Activated CD4-positive, alpha-beta memory T cell treated with anti-CD3 and anti-CD28 coated beads for 36 hours (primary cell): Measurements from ENCODE around the gene LRRC8C. TPM values are rescaled to one million over a fixed set of nuclear protein-coding genes. Genes with fewer than 3 reads are reported as not detected.
"Not testable (repeated sequence)": the region's sequence is repeated elsewhere in the genome, so short reads cannot be mapped to it uniquely, and the experiment has no call there.

Source experiments
- CTCF ChIA-PET: fragments of 350-600 bp; sonication (Branson Sonifier 250); formaldehyde crosslinking; loops from one replicate; lab custom pipeline; 2021; ENCODE audit warnings: antibody characterized with exemption, inconsistent platforms; lab: Charles Lee
- POLR2A ChIA-PET: fragments of 350-600 bp; sonication (Branson Sonifier 250); formaldehyde crosslinking; loops from one replicate; lab custom pipeline; 2021; ENCODE audit warnings: antibody characterized with exemption; lab: Charles Lee
- DNase-seq: peaks from one replicate; pipeline ENCODE4 v3.0.0-alpha.2; 2020
- H3K27ac Mint-ChIP-seq: one replicate; pipeline ENCODE4 v1.8.0; 2021; ENCODE audit warnings: mixed read lengths
- H3K27me3 Mint-ChIP-seq: one replicate; pipeline ENCODE4 v1.8.0; 2021; ENCODE audit warnings: mixed read lengths
- H3K36me3 Mint-ChIP-seq: one replicate; pipeline ENCODE4 v1.8.0; 2021; ENCODE audit warnings: mixed read lengths
- H3K4me1 Mint-ChIP-seq: one replicate; pipeline ENCODE4 v1.8.0; 2021; ENCODE audit warnings: low read depth, mixed read lengths
- H3K4me3 Mint-ChIP-seq: one replicate; pipeline ENCODE4 v1.8.0; 2021; ENCODE audit warnings: mild to moderate bottlenecking, mixed read lengths
- H3K9me3 Mint-ChIP-seq: one replicate; pipeline ENCODE4 v1.8.0; 2021; ENCODE audit warnings: mixed read lengths
- intact Hi-C: fragments of 100-400 bp; cut with micrococcal nuclease; formaldehyde crosslinking; loops from one replicate; pipeline ENCODE4 v1.15.1; 2023
- total RNA-seq, 2 experiments: library from RNA; stranded (reverse); gene quantifications; one replicate each; pipeline ENCODE4 v1.2.3, GENCODE V29; 2021

LRRC8C gene
- total RNA-seq, 2 experiments from 2014 or later, result 36.4 to 40.4 TPM

DNA sequence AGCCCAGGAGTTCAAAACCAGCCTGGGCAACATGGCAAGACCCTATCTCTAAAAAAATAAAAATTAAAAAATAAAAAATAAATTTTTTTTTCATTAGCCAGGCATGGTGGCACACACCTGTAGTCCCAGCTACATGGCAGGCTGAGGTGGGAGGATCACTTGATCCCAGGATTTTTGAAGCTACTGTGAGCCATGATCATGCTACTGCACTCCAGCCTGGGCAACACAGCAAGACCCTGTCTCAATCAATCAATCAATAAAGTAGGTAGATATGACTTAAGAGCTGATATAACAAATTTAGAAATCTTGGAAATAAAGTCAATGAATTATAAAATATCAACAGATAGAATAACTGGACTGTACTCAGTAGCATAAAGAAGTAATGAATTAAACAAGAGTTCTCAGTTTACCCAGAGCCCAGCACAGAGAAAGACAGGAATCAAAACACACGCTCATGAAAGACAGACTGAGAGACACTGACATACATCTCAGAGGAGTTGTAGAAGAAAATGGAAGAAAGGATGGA is 69.7 kb downstream of the LRRC8C start:
- Mint-ChIP-seq H3K4me1 (peaks cover 61% of the 10 kb centered on the region), H3K9me3 (peaks cover 5% of the 10 kb centered on the region), H3K27ac (peak overlapping the region; percentile 47), H3K36me3 (peaks cover 54% of the 10 kb centered on the region), H3K27me3 (no peaks in the 10 kb centered on the region), H3K4me3 (no peak overlapping the region)
- no peak for DNase-seq
- ChIA-PET CTCF (interaction anchor here (1.5 kb wide), 2 partner anchors 60 to 219 kb away, joined by 3 to 8 read pairs; no protein-coding TSS in a partner anchor), POLR2A (interaction anchor here (1.4 kb wide), 1 partner anchor 61 kb away, joined by 4 read pairs; no protein-coding TSS in a partner anchor)
- intact Hi-C loops, result no loop called here

DNA sequence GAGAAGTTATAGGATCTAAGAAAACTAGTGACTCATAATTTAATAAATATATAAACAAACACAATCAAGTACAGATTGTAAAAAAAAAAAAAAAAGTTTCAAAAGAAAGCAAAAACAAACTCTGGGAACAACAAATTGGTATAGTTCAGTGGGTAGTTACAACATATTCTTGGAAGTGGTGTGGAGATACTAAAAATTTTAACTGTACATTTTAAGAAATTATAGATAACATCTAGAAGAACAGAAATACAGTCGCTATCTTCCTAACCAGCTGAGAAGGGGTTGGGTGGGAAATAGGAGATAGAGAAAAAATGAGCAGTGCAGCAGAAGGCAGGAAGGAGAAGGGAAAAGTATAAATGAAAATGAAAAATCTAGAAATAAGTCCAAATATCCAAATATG is 70.5 kb downstream of the LRRC8C start:
- intact Hi-C loops, result no loop called here
- Mint-ChIP-seq H3K27ac (no peak overlapping the region), H3K4me1 (peaks cover 57% of the 10 kb centered on the region), H3K27me3 (no peaks in the 10 kb centered on the region), H3K4me3 (no peak overlapping the region), H3K9me3 (peaks cover 5% of the 10 kb centered on the region), H3K36me3 (peaks cover 55% of the 10 kb centered on the region)
- POLR2A ChIA-PET, result interaction anchor here (0.6 kb wide), 1 partner anchor 9 kb away, joined by 3 read pairs; no protein-coding TSS in a partner anchor
- CTCF ChIA-PET, result interaction anchor here (1.5 kb wide), 2 partner anchors 59 to 220 kb away, joined by 3 to 8 read pairs; no protein-coding TSS in a partner anchor
- DNase-seq, result no peak

DNA sequence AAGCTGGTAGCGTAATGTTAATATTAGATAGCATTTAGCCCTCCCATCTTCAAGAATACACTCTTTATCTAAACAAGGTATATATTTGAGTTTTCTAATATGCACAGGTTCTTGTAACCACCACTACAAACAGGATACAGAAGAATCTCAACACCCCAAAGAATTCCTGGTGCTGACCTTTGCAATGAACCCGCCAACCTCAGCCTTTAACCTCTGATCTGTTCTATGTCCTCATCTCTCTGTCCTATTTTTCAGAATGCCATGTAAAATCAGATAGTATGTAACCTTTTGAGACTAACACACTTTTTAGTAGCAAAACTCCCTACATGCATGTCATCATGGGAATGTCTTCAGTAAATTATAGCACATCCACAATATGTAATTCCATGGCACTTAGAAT is 71.1 kb downstream of the LRRC8C start:
- ChIA-PET POLR2A (no interaction called here), CTCF (no interaction called here)
- Mint-ChIP-seq H3K27ac (no peak overlapping the region), H3K4me1 (peaks cover 51% of the 10 kb centered on the region), H3K4me3 (no peak overlapping the region), H3K27me3 (no peaks in the 10 kb centered on the region), H3K36me3 (peaks cover 57% of the 10 kb centered on the region), H3K9me3 (peaks cover 5% of the 10 kb centered on the region)
- DNase-seq, result no peak
- intact Hi-C loops, result no loop called here

DNA sequence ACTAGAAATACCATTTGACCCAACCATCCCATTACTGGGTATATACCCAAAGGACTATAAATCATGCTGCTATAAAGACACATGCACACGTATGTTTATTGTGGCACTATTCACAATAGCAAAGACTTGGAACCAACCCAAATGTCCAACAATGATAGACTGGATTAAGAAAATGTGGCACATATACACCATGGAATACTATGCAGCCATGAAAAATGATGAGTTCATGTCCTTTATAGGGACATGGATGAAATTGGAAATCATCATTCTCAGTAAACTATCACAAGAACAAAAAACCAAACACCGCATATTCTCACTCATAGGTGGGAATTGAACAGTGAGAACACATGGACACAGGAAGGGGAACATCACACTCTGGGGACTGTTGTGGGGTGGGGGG is 72.0 kb downstream of the LRRC8C start:
- H3K9me3 Mint-ChIP-seq, H3K27me3 Mint-ChIP-seq, H3K27ac Mint-ChIP-seq, DNase-seq, POLR2A ChIA-PET, CTCF ChIA-PET, intact Hi-C loops, H3K4me3 Mint-ChIP-seq: not testable (repeated sequence)
- H3K36me3 Mint-ChIP-seq, result peaks cover 50% of the 10 kb centered on the region
- peaks cover 43% of the 10 kb centered on the region for H3K4me1 Mint-ChIP-seq

DNA sequence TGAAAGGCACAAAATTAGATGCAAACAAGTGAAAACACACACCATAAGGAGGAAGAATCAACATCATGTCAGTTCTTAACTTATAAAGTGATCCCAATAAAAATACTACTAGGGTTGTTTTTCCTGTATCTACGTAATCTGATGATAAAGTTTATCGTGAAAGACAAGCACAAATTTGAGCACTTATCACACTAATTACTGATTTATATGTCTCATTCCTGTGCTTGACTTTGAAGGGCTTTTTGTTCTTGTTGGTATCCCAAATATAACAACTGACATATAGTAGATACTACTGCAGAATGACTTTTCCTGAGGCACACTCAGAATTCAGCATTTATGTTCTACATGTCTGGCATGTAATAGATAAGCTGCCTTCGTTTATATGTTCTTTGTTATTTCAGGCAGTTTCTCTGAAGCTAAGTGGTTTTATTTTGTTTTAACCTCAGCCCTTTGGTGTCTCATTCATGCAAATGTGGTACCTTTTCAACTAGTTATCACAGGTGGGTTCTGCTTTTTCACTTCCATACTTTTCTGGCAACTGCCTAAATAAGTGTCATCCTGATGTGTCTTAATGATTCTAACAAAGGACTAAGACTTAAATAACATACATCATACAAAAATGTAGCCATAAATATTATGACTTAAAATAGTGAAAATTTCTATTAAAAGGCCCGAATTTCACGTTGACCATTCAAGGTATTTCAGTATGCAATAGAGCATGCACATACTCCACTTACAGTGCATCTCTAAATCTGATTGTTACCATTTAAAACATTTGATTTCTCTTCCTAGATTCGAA is 73.2 kb downstream of the LRRC8C start:
- Mint-ChIP-seq H3K27ac (no peak overlapping the region), H3K36me3 (peaks cover 47% of the 10 kb centered on the region), H3K4me3 (no peak overlapping the region), H3K27me3 (no peaks in the 10 kb centered on the region), H3K4me1 (peaks cover 39% of the 10 kb centered on the region), H3K9me3 (peaks cover 5% of the 10 kb centered on the region)
- intact Hi-C loops, result no loop called here
- DNase-seq, result no peak
- ChIA-PET CTCF (interaction anchor here (0.9 to 1.6 kb wide), 3 partner anchors 10 to 59 kb away, joined by 3 to 4 read pairs (median 4); no protein-coding TSS in a partner anchor), POLR2A (no interaction called here)

DNA sequence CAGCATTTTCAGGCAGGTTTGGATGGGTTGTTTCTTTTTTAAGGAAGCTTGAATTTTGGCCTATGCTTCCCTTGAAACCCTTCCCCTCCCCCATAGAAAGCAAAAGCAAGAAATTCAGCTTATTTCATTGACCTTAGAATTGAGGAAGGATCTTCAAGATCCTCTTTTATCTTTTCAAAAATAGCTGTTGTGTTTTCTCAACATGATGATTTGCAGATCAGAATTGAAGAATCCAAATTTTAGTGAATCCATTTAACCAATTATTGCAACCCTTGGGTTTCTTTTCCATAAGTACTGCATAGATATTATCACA is 73.7 kb downstream of the LRRC8C start:
- H3K4me3 Mint-ChIP-seq, result no peak overlapping the region
- peaks cover 38% of the 10 kb centered on the region for H3K4me1 Mint-ChIP-seq
- peaks cover 5% of the 10 kb centered on the region for H3K9me3 Mint-ChIP-seq
- ChIA-PET CTCF (interaction anchor here (0.9 to 1.6 kb wide), 3 partner anchors 11 to 59 kb away, joined by 3 to 4 read pairs (median 4); no protein-coding TSS in a partner anchor), POLR2A (interaction anchor here (0.8 kb wide), 1 partner anchor 15 kb away, joined by 3 read pairs; no protein-coding TSS in a partner anchor)
- H3K27me3 Mint-ChIP-seq, result no peaks in the 10 kb centered on the region
- peaks cover 46% of the 10 kb centered on the region for H3K36me3 Mint-ChIP-seq
- DNase-seq, result no peak
- H3K27ac Mint-ChIP-seq, result no peak overlapping the region
- intact Hi-C loops, result no loop called here

DNA sequence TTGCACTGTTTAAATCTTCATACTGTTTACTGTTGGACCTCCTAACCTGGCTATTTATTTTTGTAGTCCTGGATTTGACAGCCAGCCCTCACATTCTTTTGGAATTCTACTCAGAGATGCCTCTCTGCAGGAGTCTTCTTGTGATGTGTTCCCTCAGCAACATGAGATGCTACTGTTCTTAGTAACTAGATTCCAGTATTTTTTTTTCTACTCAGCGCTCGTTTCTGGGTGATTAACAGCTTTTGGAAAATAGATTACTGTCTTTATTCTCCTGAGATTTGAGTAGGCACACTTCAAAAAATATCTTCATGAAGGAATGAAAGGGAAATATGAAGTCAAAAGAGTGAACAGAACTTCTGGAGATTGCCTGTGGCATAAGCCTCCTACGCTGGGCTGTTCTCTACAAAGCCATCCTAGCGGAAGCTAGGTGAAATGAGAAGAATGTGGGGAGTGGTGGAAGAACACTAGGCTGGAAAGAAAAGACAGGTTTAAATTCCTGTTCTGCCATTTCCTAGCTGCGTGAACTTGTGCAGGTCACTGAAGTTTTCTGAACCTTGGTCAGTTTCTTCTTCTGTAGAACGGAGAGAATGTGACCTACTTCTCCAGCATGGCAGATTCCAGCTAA is 75.9 kb downstream of the LRRC8C start:
- intact Hi-C loops, result no loop called here
- Mint-ChIP-seq H3K36me3 (peaks cover 52% of the 10 kb centered on the region), H3K4me3 (no peak overlapping the region), H3K27ac (no peak overlapping the region), H3K4me1 (peaks cover 29% of the 10 kb centered on the region), H3K27me3 (no peaks in the 10 kb centered on the region), H3K9me3 (peaks cover 5% of the 10 kb centered on the region)
- ChIA-PET POLR2A (interaction anchor here (0.6 kb wide), 1 partner anchor 30 kb away, joined by 3 read pairs; no protein-coding TSS in a partner anchor), CTCF (no interaction called here)
- no peak for DNase-seq

DNA sequence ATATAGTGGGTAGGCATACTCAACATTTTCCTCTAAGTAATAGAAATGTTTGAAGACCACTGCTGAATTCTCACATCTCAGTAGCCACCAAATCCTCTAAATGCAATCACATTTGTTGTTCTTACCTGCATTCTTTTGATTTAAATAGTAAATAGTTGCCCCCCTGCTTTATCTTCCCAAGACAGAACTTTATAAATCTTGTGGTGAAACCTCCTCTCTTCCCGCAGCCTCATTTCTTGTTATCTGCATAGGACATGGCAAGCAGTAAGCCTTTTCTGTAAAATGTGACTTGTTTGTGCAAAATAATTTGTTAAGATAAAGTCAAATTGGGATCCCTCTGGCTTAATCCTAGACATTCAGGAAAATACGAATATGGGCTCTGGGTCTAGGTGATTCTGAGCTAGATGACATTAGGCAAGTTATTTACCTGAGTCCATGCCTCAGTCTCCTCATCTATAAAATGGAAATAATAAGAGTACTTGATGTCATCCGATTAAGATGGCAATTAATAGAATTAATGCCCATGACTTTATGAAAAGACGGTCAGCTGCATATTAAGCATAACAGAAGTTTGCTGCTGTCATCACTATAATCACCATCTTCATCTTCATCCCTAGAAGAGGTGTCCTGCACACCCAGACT is 77.7 kb downstream of the LRRC8C start:
- Mint-ChIP-seq H3K27me3 (no peaks in the 10 kb centered on the region), H3K27ac (no peak overlapping the region), H3K9me3 (no peaks in the 10 kb centered on the region), H3K4me1 (peaks cover 41% of the 10 kb centered on the region), H3K4me3 (no peak overlapping the region), H3K36me3 (peaks cover 59% of the 10 kb centered on the region)
- ChIA-PET CTCF (interaction anchor here (1.3 kb wide), 1 partner anchor 53 kb away, joined by 4 read pairs; no protein-coding TSS in a partner anchor), POLR2A (no interaction called here)
- intact Hi-C loops, result no loop called here
- DNase-seq, result no peak

DNA sequence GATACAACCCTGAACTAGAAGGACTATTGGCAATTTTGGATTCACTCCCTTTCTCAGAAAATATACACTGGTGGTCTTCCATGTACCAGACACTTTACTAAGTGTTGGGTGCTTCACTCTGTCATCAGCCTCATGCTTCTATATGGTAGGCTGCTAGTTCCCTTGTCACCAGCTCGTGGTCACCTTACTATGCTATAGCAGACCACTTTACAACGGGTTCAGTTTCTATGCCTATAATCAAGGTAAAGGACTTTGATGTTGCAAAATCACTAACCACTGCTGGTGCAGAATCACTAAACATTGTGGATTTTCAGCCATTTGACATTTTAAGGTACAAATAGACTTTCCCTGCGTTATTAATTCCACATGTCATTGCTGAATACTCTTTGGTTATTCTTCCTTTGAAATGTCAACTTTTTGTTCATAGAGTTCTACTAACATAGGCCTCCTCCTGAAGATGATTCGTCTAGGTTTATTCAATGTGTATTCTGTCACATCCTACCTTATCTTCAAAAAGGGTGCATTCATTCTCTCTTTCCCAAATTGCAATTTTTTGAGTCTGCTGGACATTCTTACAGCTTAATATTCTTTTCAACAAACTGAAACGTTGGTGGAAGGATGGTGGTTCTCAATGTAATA is 78.3 kb downstream of the LRRC8C start:
- no peak overlapping the region for H3K27ac Mint-ChIP-seq
- no peak overlapping the region for H3K4me3 Mint-ChIP-seq
- H3K9me3 Mint-ChIP-seq, result no peaks in the 10 kb centered on the region
- peaks cover 43% of the 10 kb centered on the region for H3K4me1 Mint-ChIP-seq
- DNase-seq, result no peak
- CTCF ChIA-PET, result interaction anchor here (1.3 kb wide), 1 partner anchor 52 kb away, joined by 4 read pairs; no protein-coding TSS in a partner anchor
- intact Hi-C loops, result no loop called here
- POLR2A ChIA-PET, result no interaction called here
- no peaks in the 10 kb centered on the region for H3K27me3 Mint-ChIP-seq
- peaks cover 61% of the 10 kb centered on the region for H3K36me3 Mint-ChIP-seq

DNA sequence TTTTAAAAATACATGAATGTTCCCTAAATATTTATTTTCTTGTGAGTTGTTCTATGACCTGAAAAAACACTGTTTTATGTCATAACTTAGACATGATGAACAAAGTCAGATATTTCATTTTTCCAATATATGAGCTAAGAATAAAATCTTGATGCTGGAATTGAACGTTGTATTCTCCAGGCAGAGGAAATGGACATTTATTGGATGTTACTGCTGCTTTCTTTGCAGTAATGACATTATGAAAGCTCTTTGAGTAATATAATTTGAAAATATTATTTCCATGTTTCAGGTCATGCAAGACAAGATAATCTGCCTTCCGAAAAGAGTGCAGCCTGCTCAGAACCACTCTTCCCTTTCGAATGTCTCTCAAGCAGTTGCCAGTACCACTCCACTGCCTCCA is 79.5 kb downstream of the LRRC8C start:
- intact Hi-C loops, result no loop called here
- peak overlapping the region; percentile 52 for H3K27ac Mint-ChIP-seq
- POLR2A ChIA-PET, result no interaction called here
- H3K4me3 Mint-ChIP-seq, result no peak overlapping the region
- DNase-seq, result no peak
- H3K36me3 Mint-ChIP-seq, result peaks cover 66% of the 10 kb centered on the region
- H3K4me1 Mint-ChIP-seq, result peaks cover 49% of the 10 kb centered on the region
- no peaks in the 10 kb centered on the region for H3K27me3 Mint-ChIP-seq
- H3K9me3 Mint-ChIP-seq, result no peaks in the 10 kb centered on the region
- CTCF ChIA-PET, result interaction anchor here (0.8 kb wide), 1 partner anchor 47 kb away, joined by 3 read pairs; no protein-coding TSS in a partner anchor

DNA sequence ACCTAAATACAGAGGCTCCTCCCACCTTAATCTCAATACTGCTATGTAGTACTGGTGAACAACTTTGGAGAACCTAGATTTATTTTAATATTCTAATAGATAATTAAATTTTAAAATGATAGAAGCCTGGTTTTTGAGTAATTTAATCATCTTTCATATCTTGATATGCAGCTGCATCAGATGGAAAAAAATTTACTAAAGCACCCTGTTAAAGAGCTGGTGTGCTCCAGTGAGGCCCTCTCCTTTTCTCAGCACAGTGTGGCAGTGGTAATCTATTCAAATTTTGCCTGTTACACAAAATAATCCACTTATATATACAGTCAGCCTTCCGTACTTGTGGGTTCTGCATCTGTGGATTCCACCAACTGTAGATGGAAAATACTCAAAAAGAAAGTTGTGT is 82.8 kb downstream of the LRRC8C start:
- no peak overlapping the region for H3K4me3 Mint-ChIP-seq
- no peak for DNase-seq
- peaks cover 56% of the 10 kb centered on the region for H3K36me3 Mint-ChIP-seq
- CTCF ChIA-PET, result interaction anchor here (2.1 kb wide), 1 partner anchor 47 kb away, joined by 9 read pairs; no protein-coding TSS in a partner anchor
- H3K9me3 Mint-ChIP-seq, result no peaks in the 10 kb centered on the region
- intact Hi-C loops, result no loop called here
- POLR2A ChIA-PET, result interaction anchor here (0.6 kb wide), 1 partner anchor 88 kb away, joined by 5 read pairs; no protein-coding TSS in a partner anchor
- H3K27ac Mint-ChIP-seq, result no peak overlapping the region
- H3K27me3 Mint-ChIP-seq, result no peaks in the 10 kb centered on the region
- H3K4me1 Mint-ChIP-seq, result peaks cover 73% of the 10 kb centered on the region
